H1 (cell line): ENCODE data around the gene PEX19. TPM values are rescaled to one million over a fixed set of nuclear protein-coding genes. Genes with fewer than 3 reads are reported as not detected.

ENCODE experiments used
- CTCF ChIA-PET: fragments of 300-600 bp; sonication (Branson Sonifier 250); formaldehyde crosslinking; loops from one replicate; lab custom pipeline; 2021; ENCODE audit not compliant: partially characterized antibody; lab: Charles Lee
- POLR2A ChIA-PET: fragments of 300-600 bp; sonication (Branson Sonifier 250); formaldehyde crosslinking; loops from one replicate; lab custom pipeline; 2021; ENCODE audit warnings: inconsistent platforms; ENCODE audit not compliant: partially characterized antibody; lab: Charles Lee
- DNase-seq, 2 experiments: peaks; one replicate each; pipeline versions ENCODE4 v3.0.0 to v3.0.0-alpha.2; 2010 to 2022; ENCODE audit warnings: low spot score in 2 of 2, low read depth in 1 of 2, mixed read lengths in 1 of 2
- FAIRE-seq: peaks from 2 replicates; lab custom pipeline; 2011; peaks lifted over from hg19 to GRCh38; lab: Jason Lieb, UNC
- H2AFZ ChIP-seq: 2 replicates; pipeline ENCODE4 v1.8.1; 2012; ENCODE audit warnings: low read length, inconsistent platforms
- H2AK5ac ChIP-seq: 2 replicates; pipeline ENCODE4 v1.6.1; 2013; ENCODE audit warnings: low read depth, low read length
- H2BK120ac ChIP-seq: replicated peaks from 2 replicates; pipeline ENCODE3; 2013; ENCODE audit warnings: low read depth, low read length, inconsistent platforms
- H2BK12ac ChIP-seq: 2 replicates; pipeline ENCODE4 v1.6.1; 2013; ENCODE audit warnings: low read depth, low read length
- H2BK15ac ChIP-seq: 2 replicates; pipeline ENCODE4 v1.6.1; 2013; ENCODE audit warnings: low read length
- H2BK20ac ChIP-seq: 2 replicates; pipeline ENCODE4 v1.6.1; 2013; ENCODE audit warnings: low read length
- H2BK5ac ChIP-seq: 2 replicates; pipeline ENCODE4 v1.6.1; 2013; ENCODE audit warnings: low read depth, low read length
- H3K14ac ChIP-seq: 2 replicates; pipeline ENCODE4 v1.6.1; 2013; ENCODE audit warnings: inconsistent platforms; ENCODE audit not compliant: insufficient read length
- H3K18ac ChIP-seq: 2 replicates; pipeline ENCODE4 v1.6.1; 2013; ENCODE audit warnings: low read length; ENCODE audit errors: extremely low read depth
- H3K23ac ChIP-seq: 2 replicates; pipeline ENCODE4 v1.6.1; 2013; ENCODE audit warnings: inconsistent platforms; ENCODE audit not compliant: insufficient read length
- H3K23me2 ChIP-seq: 2 replicates; pipeline ENCODE4 v1.6.1; 2013; ENCODE audit warnings: low read depth, low read length
- H3K27ac ChIP-seq: 2 replicates; pipeline ENCODE4 v1.6.1; 2011; ENCODE audit warnings: low read depth, low read length, inconsistent platforms
- H3K27me3 ChIP-seq, 4 experiments: replicated peaks in 1 of 4; 1 replicate in 1 of 4; 2 replicates in 3 of 4; pipeline versions ENCODE4 v1.6.1 to v1.8.1; 2011 to 2013; ENCODE audit warnings: low read length in 3 of 4, mild to moderate bottlenecking in 3 of 4, inconsistent platforms in 2 of 4, mixed read lengths in 2 of 4, moderate library complexity in 1 of 4; ENCODE audit not compliant: control insufficient read depth in 3 of 4, insufficient read depth in 3 of 4; ENCODE audit errors: extremely low read depth in 1 of 4
- H3K36me3 ChIP-seq, 4 experiments: 2 replicates each; pipeline versions ENCODE4 v1.6.1 to v1.8.1; 2011 to 2013; ENCODE audit warnings: mild to moderate bottlenecking in 4 of 4, low read length in 3 of 4, moderate library complexity in 2 of 4, control low read depth in 1 of 4, inconsistent platforms in 1 of 4; ENCODE audit not compliant: insufficient read depth in 4 of 4, control insufficient read depth in 2 of 4
- H3K4ac ChIP-seq: replicated peaks from 2 replicates; pipeline ENCODE3; 2013; ENCODE audit warnings: low read length, low read depth, mixed read lengths, inconsistent platforms; ENCODE audit not compliant: insufficient read length
- H3K4me1 ChIP-seq, 4 experiments: replicated peaks in 1 of 4; 1 replicate in 1 of 4; 2 replicates in 3 of 4; pipeline versions ENCODE4 v1.6.1 to v1.8.1; 2011 to 2013; ENCODE audit warnings: low read length in 3 of 4, inconsistent platforms in 2 of 4, mixed read lengths in 1 of 4; ENCODE audit not compliant: insufficient read depth in 4 of 4, control insufficient read depth in 3 of 4
- H3K4me2 ChIP-seq, 2 experiments: 2 replicates each; pipeline versions ENCODE4 v1.6.1 to v1.8.1; 2011 to 2013; ENCODE audit warnings: low read depth in 2 of 2, low read length in 2 of 2, control low read depth in 1 of 2, inconsistent platforms in 1 of 2, mild to moderate bottlenecking in 1 of 2; ENCODE audit not compliant: insufficient read depth in 1 of 2
- H3K4me3 ChIP-seq, 4 experiments: fragments of 200-600, 300-600 bp in 1 of 4; sonication (generic), shearing (Covaris generic), sonication (Bioruptor Twin) in 1 of 4; 2 replicates each; pipeline versions ENCODE4 v1.5.1 to v1.8.1; 2011 to 2016; ENCODE audit warnings: low read length in 4 of 4, low read depth in 3 of 4, control low read depth in 2 of 4, inconsistent platforms in 2 of 4, mild to moderate bottlenecking in 2 of 4, mixed read lengths in 1 of 4, moderate library complexity in 1 of 4; ENCODE audit not compliant: insufficient read depth in 2 of 4; ENCODE audit errors: extremely low read depth in 1 of 4
- H3K56ac ChIP-seq: replicated peaks from 2 replicates; pipeline ENCODE3; 2013; ENCODE audit warnings: low read depth, mild to moderate bottlenecking, mixed read lengths, low read length, inconsistent platforms; ENCODE audit not compliant: insufficient read length
- H3K79me1 ChIP-seq: 2 replicates; pipeline ENCODE4 v1.6.1; 2013; ENCODE audit warnings: low read depth, low read length, control low read depth
- H3K79me2 ChIP-seq, 2 experiments: 2 replicates each; pipeline versions ENCODE4 v1.6.1 to v1.8.1; 2012 to 2013; ENCODE audit warnings: low read length in 2 of 2, mild to moderate bottlenecking in 2 of 2, inconsistent platforms in 1 of 2; ENCODE audit not compliant: insufficient read depth in 2 of 2, control insufficient read depth in 1 of 2
- H3K9ac ChIP-seq, 4 experiments: replicated peaks in 1 of 4; 1 replicate in 1 of 4; 2 replicates in 3 of 4; pipeline versions ENCODE4 v1.6.1 to v1.8.1; 2011 to 2013; ENCODE audit warnings: low read depth in 3 of 4, low read length in 3 of 4, control low read depth in 2 of 4, mild to moderate bottlenecking in 2 of 4, moderate library complexity in 2 of 4, inconsistent platforms in 1 of 4; ENCODE audit errors: extremely low read depth in 1 of 4
- H3K9me3 ChIP-seq, 2 experiments: 2 replicates each; pipeline versions ENCODE4 v1.6.1 to v1.8.1; 2012 to 2013; ENCODE audit warnings: mild to moderate bottlenecking in 2 of 2, moderate library complexity in 2 of 2, control low read depth in 1 of 2, inconsistent platforms in 1 of 2, low read depth in 1 of 2, low read length in 1 of 2, mixed read lengths in 1 of 2; ENCODE audit not compliant: insufficient read depth in 2 of 2
- H4K20me1 ChIP-seq, 2 experiments: replicated peaks in 1 of 2; 2 replicates each; pipeline versions ENCODE3 to v1.8.1; 2011 to 2013; ENCODE audit warnings: inconsistent platforms in 2 of 2, low read length in 2 of 2, mild to moderate bottlenecking in 1 of 2; ENCODE audit not compliant: insufficient read depth in 2 of 2, control insufficient read depth in 1 of 2
- H4K5ac ChIP-seq: 2 replicates; pipeline ENCODE4 v1.6.1; 2013; ENCODE audit warnings: low read length, low read depth, mixed read lengths, inconsistent platforms; ENCODE audit not compliant: insufficient read length
- H4K8ac ChIP-seq: 2 replicates; pipeline ENCODE4 v1.8.0; 2013; ENCODE audit warnings: mild to moderate bottlenecking, moderate library complexity, low read length, inconsistent platforms; ENCODE audit not compliant: insufficient read depth; ENCODE audit errors: extremely low read depth
- H4K91ac ChIP-seq: replicated peaks from 2 replicates; pipeline ENCODE3; 2013; ENCODE audit warnings: low read length, mixed read lengths, inconsistent platforms; ENCODE audit not compliant: insufficient read length
- MAFK ChIP-seq: IDR thresholded peaks from 2 replicates; pipeline ENCODE4 v1.6.1; 2012; ENCODE audit warnings: low read depth, mild to moderate bottlenecking, improper control_type of control experiment, low read length
- POLR2AphosphoS5 ChIP-seq: IDR thresholded peaks from 2 replicates; pipeline ENCODE4 v1.6.1; 2011; ENCODE audit warnings: low read depth, low read length
- polyA plus RNA-seq, 7 experiments: library from polyadenylated mRNA; depleted of rRNA in 3 of 7; stranded (reverse) in 5 of 7; unstranded in 2 of 7; fragments of >200 nt in 5 of 7; fragments of 200-250 nt in 2 of 7; gene quantifications; 1 replicate in 5 of 7; 2 replicates in 1 of 7; 4 replicates in 1 of 7; pipeline versions ENCODE4 v1.2.1 to v1.2.3, GENCODE V29; 2011 to 2013; ENCODE audit warnings: missing spikeins in 2 of 7, mixed read lengths in 2 of 7
- total RNA-seq: library from RNA; stranded (reverse); fragmentation: NEBNext Ultra II Directional; extraction: Animal tissue kit (Norgen Biotek cat#: 25700); gene quantifications from 2 replicates; pipeline ENCODE4 v1.2.1, GENCODE V29; 2021

The PEX19 gene
- total and polyA plus RNA-seq, 2 of the 8 experiments (the other 6 are each of a cell fraction or from before 2014, with no cell fraction given), result 50.4 to 80.2 TPM

DNA sequence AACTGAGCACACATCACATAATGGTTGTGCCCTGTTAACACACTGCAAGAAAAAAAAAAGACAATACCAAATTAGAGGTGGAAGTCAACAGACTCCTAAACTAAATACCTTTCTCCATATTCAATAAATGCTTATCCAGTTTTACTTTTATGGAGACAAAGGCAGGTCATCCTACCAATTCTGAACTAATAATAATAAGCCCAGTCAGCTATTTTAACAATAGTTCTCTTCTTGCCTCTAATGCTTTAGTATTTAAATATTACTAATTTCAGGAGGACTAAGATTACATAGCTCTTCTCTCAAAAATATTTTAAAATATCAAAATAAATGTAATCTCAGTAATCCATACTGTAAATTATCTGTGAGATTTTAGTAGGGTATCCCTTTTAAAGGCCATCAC is 47.6 kb upstream of the PEX19 start:
- no peak overlapping the region for H4K91ac ChIP-seq
- no peaks in the 10 kb centered on the region for H3K27me3 ChIP-seq
- H4K20me1 ChIP-seq, result peaks cover 1 to 2% of the 10 kb centered on the region in 2 experiments
- H3K9ac ChIP-seq, result no peak overlapping the region
- no peak overlapping the region for H3K4me2 ChIP-seq
- H2AK5ac ChIP-seq, result no peak overlapping the region
- no peaks in the 10 kb centered on the region for H3K9me3 ChIP-seq
- H2BK20ac ChIP-seq, result no peak overlapping the region
- no peak overlapping the region for H2BK5ac ChIP-seq
- no peaks in the 10 kb centered on the region for H3K79me2 ChIP-seq
- H3K14ac ChIP-seq, result no peak overlapping the region
- ChIA-PET POLR2A (interaction anchor here (1.0 to 1.1 kb wide), 2 partner anchors 12 to 42 kb away, joined by 3 read pairs; no protein-coding TSS in a partner anchor), CTCF (interaction anchor here (0.6 to 6.8 kb wide), 6 partner anchors 12 to 185 kb away, joined by 3 to 55 read pairs (median 4); no protein-coding TSS in a partner anchor)
- H2BK120ac ChIP-seq, result no peak overlapping the region
- FAIRE-seq (no peak), DNase-seq (no peak)
- TF ChIP-seq MAFK (peak; percentile 48; the same call in 1 of the 2 replicates), POLR2AphosphoS5 (no peak)
- no peak overlapping the region for H4K5ac ChIP-seq
- H3K4ac ChIP-seq, result no peak overlapping the region
- no peak overlapping the region for H3K4me3 ChIP-seq
- H2BK15ac ChIP-seq, result no peak overlapping the region
- H3K36me3 ChIP-seq, result peaks cover 13 to 68% (median 39%) of the 10 kb centered on the region in 4 experiments
- no peaks in the 10 kb centered on the region for H3K4me1 ChIP-seq
- H2AFZ ChIP-seq, result no peak overlapping the region
- H2BK12ac ChIP-seq, result no peak overlapping the region
- H3K27ac ChIP-seq, result no peak overlapping the region
- H3K23ac ChIP-seq, result no peak overlapping the region
- no peaks in the 10 kb centered on the region for H3K23me2 ChIP-seq
- H3K18ac ChIP-seq, result no peak overlapping the region
- no peak overlapping the region for H3K56ac ChIP-seq
- H4K8ac ChIP-seq, result no peak overlapping the region
- no peaks in the 10 kb centered on the region for H3K79me1 ChIP-seq
